GM12801 (cell line): ENCODE data around the gene NDC1.

Experiments used
- CTCF ChIP-seq: IDR thresholded peaks from one replicate; pipeline ENCODE4 v1.5.1; 2011; ENCODE audit warnings: control low read depth; ENCODE audit not compliant: insufficient read length; ENCODE audit errors: extremely low read depth

The NDC1 gene

GRCh38 chr1:53754484-53755312 is 83.4 kb downstream of the NDC1 start:
- TF ChIP-seq CTCF: no peak

GRCh38 chr1:53752281-53752680 is 85.8 kb downstream of the NDC1 start:
- no peak for TF ChIP-seq CTCF

- TF ChIP-seq CTCF: no peak
Observed at GRCh38 chr1:53747841-53748240, 90.3 kb downstream of the NDC1 start.

- TF ChIP-seq CTCF: no peak
Observed at GRCh38 chr1:53740621-53741105, 97.4 kb downstream of the NDC1 start.

GRCh38 chr1:53739109-53739681 is 98.9 kb downstream of the NDC1 start, which contains the start of gene GLIS1:
Gene GLIS1, minus strand, starts transcription at chr1:53739164. Its CDS starts 1,100 bp downstream, at chr1:53738064.
- no peak for TF ChIP-seq CTCF

GRCh38 chr1:53738205-53739108 is 99.6 kb downstream of the NDC1 start:
- no peak for TF ChIP-seq CTCF

- TF ChIP-seq CTCF: no peak
Observed at GRCh38 chr1:53737648-53738204, 100.4 kb downstream of the NDC1 start.
